Activated CD8-positive, alpha-beta memory T cell treated with anti-CD3 and anti-CD28 coated beads, Interleukin-2, amount 10 ng/mL, durations not matched to agents 7 days and 5 days (primary cell): ENCODE measurements around the gene KLHDC2. TPM values are rescaled to one million over a fixed set of nuclear protein-coding genes. Genes with fewer than 3 reads are reported as not detected.
A peak's percentile ranks its signal among the peaks of the same experiment; 100 is the strongest.
"Not testable (repeated sequence)": the region's sequence is repeated elsewhere in the genome, so short reads cannot be mapped to it uniquely, and the experiment has no call there.

Source experiments
- ATAC-seq: fragments of 150-1000 bp; cut with Tn5 transposase; one replicate; pipeline ENCODE4 v1.10.0; 2021; ENCODE audit warnings: moderate library complexity
- CTCF ChIA-PET: fragments of 350-600 bp; sonication (Branson Sonifier 250); formaldehyde crosslinking; loops from one replicate; lab custom pipeline; 2021; ENCODE audit warnings: antibody characterized with exemption; lab: Charles Lee
- DNase-seq: peaks from one replicate; pipeline ENCODE4 v3.0.0-alpha.2; 2020
- H3K27ac Mint-ChIP-seq: one replicate; pipeline ENCODE4 v1.8.0; 2021; ENCODE audit warnings: mild to moderate bottlenecking, mixed read lengths
- H3K27me3 Mint-ChIP-seq: one replicate; pipeline ENCODE4 v1.8.0; 2021; ENCODE audit warnings: mixed read lengths
- H3K36me3 Mint-ChIP-seq: one replicate; pipeline ENCODE4 v1.8.0; 2021; ENCODE audit warnings: mild to moderate bottlenecking, mixed read lengths
- H3K4me1 Mint-ChIP-seq: one replicate; pipeline ENCODE4 v1.8.0; 2021; ENCODE audit warnings: mixed read lengths
- H3K4me3 Mint-ChIP-seq: one replicate; pipeline ENCODE4 v1.8.0; 2021; ENCODE audit warnings: mild to moderate bottlenecking, moderate library complexity, mixed read lengths
- H3K9me3 Mint-ChIP-seq: one replicate; pipeline ENCODE4 v1.8.0; 2022; ENCODE audit warnings: low read depth, mixed read lengths
- total RNA-seq, 2 experiments: library from RNA; stranded (reverse); gene quantifications; one replicate each; pipeline ENCODE4 v1.2.3, GENCODE V29; 2021

KLHDC2 gene
- total RNA-seq, 2 experiments from 2014 or later, result 25.3 to 32.3 TPM

GRCh38 chr14:49796025-49796424, 28.1 kb downstream of the KLHDC2 start:
- CTCF ChIA-PET, result interaction anchor here (1.1 kb wide), 1 partner anchor 162 kb away, joined by 3 read pairs; no protein-coding TSS in a partner anchor
- Mint-ChIP-seq H3K27ac (no peak overlapping the region), H3K4me3 (no peak overlapping the region), H3K36me3 (peaks cover 60% of the 10 kb centered on the region), H3K4me1 (no peaks in the 10 kb centered on the region), H3K9me3 (no peaks in the 10 kb centered on the region), H3K27me3 (no peaks in the 10 kb centered on the region)
- DNase-seq, result no peak
- no peak for ATAC-seq

- DNase-seq (no peak), ATAC-seq (no peak)
- Mint-ChIP-seq H3K36me3 (peaks cover 57% of the 10 kb centered on the region), H3K27me3 (no peaks in the 10 kb centered on the region), H3K4me1 (peaks cover 2% of the 10 kb centered on the region), H3K9me3 (no peaks in the 10 kb centered on the region), H3K27ac (peak overlapping the region; percentile 11), H3K4me3 (no peak overlapping the region)
- CTCF ChIA-PET, result no interaction called here
These were observed 40.8 kb downstream of the KLHDC2 start for GRCh38 chr14:49808780-49809179.

- not testable (repeated sequence) for DNase-seq
These were observed 48.2 kb downstream of the KLHDC2 start for GRCh38 chr14:49816118-49816517.

GRCh38 chr14:49816844-49817243, 48.9 kb downstream of the KLHDC2 start:
- DNase-seq, result no peak
- Mint-ChIP-seq H3K27ac (no peak overlapping the region), H3K4me3 (no peak overlapping the region), H3K4me1 (no peaks in the 10 kb centered on the region), H3K9me3 (peaks cover 9% of the 10 kb centered on the region), H3K36me3 (peaks cover 70% of the 10 kb centered on the region), H3K27me3 (no peaks in the 10 kb centered on the region)
- CTCF ChIA-PET, result interaction anchor here (1.1 to 1.9 kb wide), 3 partner anchors 11 to 32 kb away, joined by 3 to 5 read pairs (median 3); no protein-coding TSS in a partner anchor
- ATAC-seq, result no peak

More at GRCh38 chr14:49816118-49816517, 48.2 kb downstream of the KLHDC2 start:
- H3K27me3 Mint-ChIP-seq, ATAC-seq, CTCF ChIA-PET, H3K4me1 Mint-ChIP-seq, H3K9me3 Mint-ChIP-seq, H3K4me3 Mint-ChIP-seq: not testable (repeated sequence)
- peak overlapping the region; percentile 30 for H3K27ac Mint-ChIP-seq
- peaks cover 76% of the 10 kb centered on the region for H3K36me3 Mint-ChIP-seq

GRCh38 chr14:49820176-49820575, 52.2 kb downstream of the KLHDC2 start:
- DNase-seq, result no peak
- peaks cover 64% of the 10 kb centered on the region for H3K36me3 Mint-ChIP-seq
- no peak overlapping the region for H3K4me3 Mint-ChIP-seq
- peaks cover 9% of the 10 kb centered on the region for H3K9me3 Mint-ChIP-seq
- H3K27me3 Mint-ChIP-seq, result no peaks in the 10 kb centered on the region
- no peaks in the 10 kb centered on the region for H3K4me1 Mint-ChIP-seq
- no peak overlapping the region for H3K27ac Mint-ChIP-seq
- CTCF ChIA-PET, result no interaction called here
- no peak for ATAC-seq

- CTCF ChIA-PET, result interaction anchor here (1.1 to 6.7 kb wide), 9 partner anchors 9 to 195 kb away, joined by 3 to 26 read pairs (median 4); partner anchors contain the start of gene NEMF
- ATAC-seq, result no peak
- no peak overlapping the region for H3K27ac Mint-ChIP-seq
- H3K4me3 Mint-ChIP-seq, result no peak overlapping the region
- no peak for DNase-seq
- peaks cover 61% of the 10 kb centered on the region for H3K36me3 Mint-ChIP-seq
- no peaks in the 10 kb centered on the region for H3K9me3 Mint-ChIP-seq
- H3K4me1 Mint-ChIP-seq, result peaks cover 6% of the 10 kb centered on the region
- no peaks in the 10 kb centered on the region for H3K27me3 Mint-ChIP-seq
These were observed 60.7 kb downstream of the KLHDC2 start for GRCh38 chr14:49828640-49829039.

Other genes starting within 250 kb of the KLHDC2 start
- gene RPS29, start 181.8 kb upstream of the KLHDC2 start, total RNA-seq, result 1,000 to 10,000 TPM; 1,378 to 1,419 TPM
- gene LRR1, start 169.2 kb upstream of the KLHDC2 start, total RNA-seq, result 10 to 100 TPM; 64.4 to 71.3 TPM
- gene RPL36AL, start 147.5 kb upstream of the KLHDC2 start, total RNA-seq, result 100 to 1,000 TPM; 245 to 248 TPM
- 10 to 100 TPM; 68.4 to 75.9 TPM for gene MGAT2, start 147.4 kb upstream of the KLHDC2 start, total RNA-seq
- gene DNAAF2, start 132.9 kb upstream of the KLHDC2 start, total RNA-seq, result 10 to 100 TPM in 1 of 2 experiments, 1 to 10 TPM in 1; 8.7 to 11.5 TPM
- gene POLE2, start 79.9 kb upstream of the KLHDC2 start, total RNA-seq, result 10 to 100 TPM; 39.9 to 40.2 TPM
- 1 to 10 TPM; 1.1 to 1.9 TPM for gene KLHDC1, start 75.0 kb upstream of the KLHDC2 start, total RNA-seq
- gene NEMF, start 84.6 kb downstream of the KLHDC2 start, total RNA-seq, result 10 to 100 TPM; 78.7 to 82.8 TPM
- gene ARF6, start 124.9 kb downstream of the KLHDC2 start, total RNA-seq, result 100 to 1,000 TPM; 171 to 190 TPM